Measurements from ENCODE around the gene ISX. TPM values are rescaled to one million over a fixed set of nuclear protein-coding genes. Genes with fewer than 3 reads are reported as not detected.

ISX gene
- total RNA-seq, 4 donors from 2014 or later = not detected

- H3K27me3 ChIP-seq = peaks cover 0 to 16% (median 0%) of the 10 kb centered on the region in 4 donors
- no peaks in the 10 kb centered on the region for H3K4me1 ChIP-seq
- no peak for TF ChIP-seq CTCF (IDR thresholded peaks at IDR 0.05)
- TF ChIP-seq POLR2A (IDR thresholded peaks at IDR 0.05) = no peak
- no peaks in the 10 kb centered on the region for H3K9me3 ChIP-seq
- no peak overlapping the region for H3K4me3 ChIP-seq
- WGBS, 2 donors = 57 to 63% methylated on average over 4 to 6 of the region's 6 CpGs
- H3K36me3 ChIP-seq = no peaks in the 10 kb centered on the region
- no peak for DNase-seq
- no peak overlapping the region for H3K27ac ChIP-seq
- intact Hi-C loops (cut with DNase I) = no loop called here
Observed at GRCh38 chr22:35033635-35034296, 32.2 kb upstream of the ISX start.

- Histone ChIP-seq H3K27ac (no peak overlapping the region), H3K27me3 (peaks cover 0 to 17% (median 0%) of the 10 kb centered on the region in 4 donors), H3K36me3 (no peaks in the 10 kb centered on the region), H3K4me3 (no peak overlapping the region), H3K4me1 (no peaks in the 10 kb centered on the region), H3K9me3 (no peaks in the 10 kb centered on the region)
- intact Hi-C loops (cut with DNase I) = no loop called here
- DNase-seq = no peak
- WGBS, 2 donors = 42 to 51% methylated on average over 3 of the region's 3 CpGs
- no peak for TF ChIP-seq CTCF (IDR thresholded peaks at IDR 0.05)
- no peak for TF ChIP-seq POLR2A (IDR thresholded peaks at IDR 0.05)
Observed at GRCh38 chr22:35034963-35035362, 31.0 kb upstream of the ISX start.

- WGBS, 2 donors = 68 to 75% methylated on average over 3 to 4 of the region's 4 CpGs
- H3K4me3 ChIP-seq = no peak overlapping the region
- DNase-seq = no peak
- no peaks in the 10 kb centered on the region for H3K4me1 ChIP-seq
- no peaks in the 10 kb centered on the region for H3K36me3 ChIP-seq
- H3K27ac ChIP-seq = no peak overlapping the region
- no peaks in the 10 kb centered on the region for H3K9me3 ChIP-seq
- TF ChIP-seq CTCF (IDR thresholded peaks at IDR 0.05) (no peak), POLR2A (IDR thresholded peaks at IDR 0.05) (no peak)
- peaks cover 0 to 3% (median 0%) of the 10 kb centered on the region in 4 donors for H3K27me3 ChIP-seq
- intact Hi-C loops (cut with DNase I) = no loop called here
Observed at GRCh38 chr22:35037089-35037488, 28.9 kb upstream of the ISX start.

GRCh38 chr22:35039625-35040024, 26.3 kb upstream of the ISX start:
- Histone ChIP-seq H3K4me3 (no peak overlapping the region), H3K27ac (no peak overlapping the region), H3K9me3 (no peaks in the 10 kb centered on the region), H3K36me3 (no peaks in the 10 kb centered on the region), H3K4me1 (no peaks in the 10 kb centered on the region), H3K27me3 (peaks cover 0 to 9% (median 0%) of the 10 kb centered on the region in 4 donors)
- TF ChIP-seq CTCF (IDR thresholded peaks at IDR 0.05) (no peak), POLR2A (IDR thresholded peaks at IDR 0.05) (no peak)
- intact Hi-C loops (cut with DNase I) = no loop called here
- DNase-seq = no peak
- 50 to 61% methylated on average over 7 to 10 of the region's 10 CpGs for WGBS, 2 donors

- TF ChIP-seq POLR2A (IDR thresholded peaks at IDR 0.05) = no peak
- TF ChIP-seq CTCF (IDR thresholded peaks at IDR 0.05) = no peak
- peaks cover 0 to 38% (median 0%) of the 10 kb centered on the region in 4 donors for H3K27me3 ChIP-seq
- peaks cover 0 to 4% (median 0%) of the 10 kb centered on the region in 3 donors for H3K9me3 ChIP-seq
- H3K4me1 ChIP-seq = no peaks in the 10 kb centered on the region
- intact Hi-C loops (cut with DNase I) = no loop called here
- no peak overlapping the region for H3K4me3 ChIP-seq
- H3K36me3 ChIP-seq = no peaks in the 10 kb centered on the region
- H3K27ac ChIP-seq = no peak overlapping the region
- no peak for DNase-seq
- 70 to 71% methylated on average over 5 to 6 of the region's 6 CpGs for WGBS, 2 donors
Observed at GRCh38 chr22:35043252-35043933, 22.6 kb upstream of the ISX start.
